RCC 7860 (cell line): ENCODE data around the gene CDH19.
"Not testable (repeated sequence)": the region's sequence is repeated elsewhere in the genome, so short reads cannot be mapped to it uniquely, and the experiment has no call there.

Experiments
- DNase-seq: peaks from one replicate; pipeline ENCODE4 v3.0.0-alpha.2; 2015; ENCODE audit warnings: low spot score
- FAIRE-seq: peaks from 2 replicates; lab custom pipeline; 2012; peaks lifted over from hg19 to GRCh38; lab: Jason Lieb, UNC

CDH19 gene

GRCh38 chr18:66466184-66466583 is 137.7 kb downstream of the CDH19 start:
- not testable (repeated sequence) for FAIRE-seq

GRCh38 chr18:66461344-66461743 is 142.5 kb downstream of the CDH19 start:
- DNase-seq (no peak), FAIRE-seq (no peak)

More at GRCh38 chr18:66466184-66466583, 137.7 kb downstream of the CDH19 start:
- DNase-seq = not testable (repeated sequence)

GRCh38 chr18:66457245-66457644 is 146.6 kb downstream of the CDH19 start:
- DNase-seq (no peak), FAIRE-seq (no peak)
